ENCODE measurements around the gene TMEM101. TPM values are rescaled to one million over a fixed set of nuclear protein-coding genes. Genes with fewer than 3 reads are reported as not detected.

TMEM101 gene
- total and polyA plus RNA-seq, 2 donors: 23.8 to 28.7 TPM

- Histone ChIP-seq H3K36me3 (ENCODE audit: control insufficient read depth in 2 of 2, insufficient read depth in 2 of 2, low read length in 1 of 2) (peaks cover 4 to 17% of the 10 kb centered on the region in 2 donors), H3K4me3 (ENCODE audit: low read length in 2 of 2) (no peak overlapping the region), H3K27ac (ENCODE audit: low read depth in 1 of 2, low read length in 1 of 2) (no peak overlapping the region), H3K4me1 (ENCODE audit: control insufficient read depth in 2 of 2, insufficient read depth in 2 of 2, low read length in 2 of 2) (peaks cover 8 to 20% of the 10 kb centered on the region in 2 donors), H3K27me3 (ENCODE audit: control insufficient read depth in 2 of 2, insufficient read depth in 1 of 2, low read length in 1 of 2) (peaks cover 2 to 8% of the 10 kb centered on the region in 2 donors), H3K9me3 (ENCODE audit: control insufficient read depth in 2 of 2, insufficient read depth in 1 of 2, low read length in 1 of 2) (no peaks in the 10 kb centered on the region)
- 98% methylated on average over 14 of the region's 14 CpGs for WGBS
- DNase-seq (ENCODE audit: low read depth in 6 of 9, low spot score in 9 of 9): no peak
Measured at GRCh38 chr17:44012874-44013273, 1.9 kb downstream of the TMEM101 start.

- no peak for DNase-seq (ENCODE audit: low read depth in 6 of 9, low spot score in 9 of 9)
- peaks cover 4 to 17% of the 10 kb centered on the region in 2 donors for H3K36me3 ChIP-seq (ENCODE audit: control insufficient read depth in 2 of 2, insufficient read depth in 2 of 2, low read length in 1 of 2)
- H3K27me3 ChIP-seq (ENCODE audit: control insufficient read depth in 2 of 2, insufficient read depth in 1 of 2, low read length in 1 of 2): peaks cover 3 to 13% of the 10 kb centered on the region in 2 donors
- peaks cover 13 to 24% of the 10 kb centered on the region in 2 donors for H3K4me1 ChIP-seq (ENCODE audit: control insufficient read depth in 2 of 2, insufficient read depth in 2 of 2, low read length in 2 of 2)
- H3K4me3 ChIP-seq (ENCODE audit: low read length in 2 of 2): no peak overlapping the region
- WGBS: 100% methylated on average over 3 of the region's 3 CpGs
- no peaks in the 10 kb centered on the region for H3K9me3 ChIP-seq (ENCODE audit: control insufficient read depth in 2 of 2, insufficient read depth in 1 of 2, low read length in 1 of 2)
- no peak overlapping the region for H3K27ac ChIP-seq (ENCODE audit: low read depth in 1 of 2, low read length in 1 of 2)
Measured at GRCh38 chr17:44012391-44012790, 2.4 kb downstream of the TMEM101 start.

GRCh38 chr17:44011876-44012275 lies 2.9 kb downstream of the TMEM101 start:
- H3K27me3 ChIP-seq (ENCODE audit: control insufficient read depth in 2 of 2, insufficient read depth in 1 of 2, low read length in 1 of 2): peaks cover 5 to 18% of the 10 kb centered on the region in 2 donors

GRCh38 chr17:44010966-44011647 lies 3.7 kb downstream of the TMEM101 start:
- 69% methylated on average over 4 of the region's 4 CpGs for WGBS
- H3K27me3 ChIP-seq (ENCODE audit: control insufficient read depth in 2 of 2, insufficient read depth in 1 of 2, low read length in 1 of 2): peaks cover 11 to 26% of the 10 kb centered on the region in 2 donors
- peaks cover 0 to 2% of the 10 kb centered on the region in 2 donors for H3K9me3 ChIP-seq (ENCODE audit: control insufficient read depth in 2 of 2, insufficient read depth in 1 of 2, low read length in 1 of 2)
- H3K27ac ChIP-seq (ENCODE audit: low read depth in 1 of 2, low read length in 1 of 2): no peak overlapping the region
- peaks cover 4 to 17% of the 10 kb centered on the region in 2 donors for H3K36me3 ChIP-seq (ENCODE audit: control insufficient read depth in 2 of 2, insufficient read depth in 2 of 2, low read length in 1 of 2)
- DNase-seq (ENCODE audit: low read depth in 6 of 9, low spot score in 9 of 9): no peak
- H3K4me3 ChIP-seq (ENCODE audit: low read length in 2 of 2): no peak overlapping the region
- H3K4me1 ChIP-seq (ENCODE audit: control insufficient read depth in 2 of 2, insufficient read depth in 2 of 2, low read length in 2 of 2): peaks cover 22 to 36% of the 10 kb centered on the region in 2 donors

More at GRCh38 chr17:44011876-44012275, 2.9 kb downstream of the TMEM101 start:
- no peak for DNase-seq (ENCODE audit: low read depth in 6 of 9, low spot score in 9 of 9)
- Histone ChIP-seq H3K27ac (ENCODE audit: low read depth in 1 of 2, low read length in 1 of 2) (no peak overlapping the region), H3K36me3 (ENCODE audit: control insufficient read depth in 2 of 2, insufficient read depth in 2 of 2, low read length in 1 of 2) (peaks cover 4 to 17% of the 10 kb centered on the region in 2 donors), H3K4me1 (ENCODE audit: control insufficient read depth in 2 of 2, insufficient read depth in 2 of 2, low read length in 2 of 2) (peaks cover 16 to 30% of the 10 kb centered on the region in 2 donors), H3K9me3 (ENCODE audit: control insufficient read depth in 2 of 2, insufficient read depth in 1 of 2, low read length in 1 of 2) (no peaks in the 10 kb centered on the region), H3K4me3 (ENCODE audit: low read length in 2 of 2) (no peak overlapping the region)
- WGBS: 97% methylated on average over 9 of the region's 9 CpGs

- no peak overlapping the region for H3K4me3 ChIP-seq (ENCODE audit: low read length in 2 of 2)
- DNase-seq (ENCODE audit: low read depth in 6 of 9, low spot score in 9 of 9): no peak
- H3K9me3 ChIP-seq (ENCODE audit: control insufficient read depth in 2 of 2, insufficient read depth in 1 of 2, low read length in 1 of 2): peaks cover 0 to 5% of the 10 kb centered on the region in 2 donors
- H3K27me3 ChIP-seq (ENCODE audit: control insufficient read depth in 2 of 2, insufficient read depth in 1 of 2, low read length in 1 of 2): peaks cover 37 to 53% of the 10 kb centered on the region in 2 donors
- WGBS: 77% methylated on average over 6 of the region's 6 CpGs
- H3K4me1 ChIP-seq (ENCODE audit: control insufficient read depth in 2 of 2, insufficient read depth in 2 of 2, low read length in 2 of 2): peaks cover 18 to 39% of the 10 kb centered on the region in 2 donors
- H3K27ac ChIP-seq (ENCODE audit: low read depth in 1 of 2, low read length in 1 of 2): no peak overlapping the region
- peaks cover 4 to 17% of the 10 kb centered on the region in 2 donors for H3K36me3 ChIP-seq (ENCODE audit: control insufficient read depth in 2 of 2, insufficient read depth in 2 of 2, low read length in 1 of 2)
Measured at GRCh38 chr17:44008205-44008909, 6.4 kb downstream of the TMEM101 start.

GRCh38 chr17:44007346-44008204 lies 7.2 kb downstream of the TMEM101 start:
- WGBS: 7% methylated on average over 37 of the region's 37 CpGs
- H3K27ac ChIP-seq (ENCODE audit: low read depth in 1 of 2, low read length in 1 of 2): no peak overlapping the region

GRCh38 chr17:44006598-44007345 lies 8.0 kb downstream of the TMEM101 start:
- Histone ChIP-seq H3K9me3 (ENCODE audit: control insufficient read depth in 2 of 2, insufficient read depth in 1 of 2, low read length in 1 of 2) (peaks cover 0 to 5% of the 10 kb centered on the region in 2 donors), H3K4me3 (ENCODE audit: low read length in 2 of 2) (peak overlapping the region; percentile 38 to 45), H3K4me1 (ENCODE audit: control insufficient read depth in 2 of 2, insufficient read depth in 2 of 2, low read length in 2 of 2) (peaks cover 18 to 39% of the 10 kb centered on the region in 2 donors), H3K27me3 (ENCODE audit: control insufficient read depth in 2 of 2, insufficient read depth in 1 of 2, low read length in 1 of 2) (peaks cover 50 to 69% of the 10 kb centered on the region in 2 donors), H3K36me3 (ENCODE audit: control insufficient read depth in 2 of 2, insufficient read depth in 2 of 2, low read length in 1 of 2) (peaks cover 4 to 13% of the 10 kb centered on the region in 2 donors), H3K27ac (ENCODE audit: low read depth in 1 of 2, low read length in 1 of 2) (peak overlapping the region in 1 of 2 donors; percentile 43)
- DNase-seq (ENCODE audit: low read depth in 6 of 9, low spot score in 9 of 9): peak; percentile 62 to 92 (median 84)
- WGBS: under 1% methylated on average over 40 of the region's 40 CpGs

More at GRCh38 chr17:44007346-44008204, 7.2 kb downstream of the TMEM101 start:
- Histone ChIP-seq H3K4me3 (ENCODE audit: low read length in 2 of 2) (peak overlapping the region; percentile 38 to 45), H3K27me3 (ENCODE audit: control insufficient read depth in 2 of 2, insufficient read depth in 1 of 2, low read length in 1 of 2) (peaks cover 43 to 61% of the 10 kb centered on the region in 2 donors), H3K36me3 (ENCODE audit: control insufficient read depth in 2 of 2, insufficient read depth in 2 of 2, low read length in 1 of 2) (peaks cover 4 to 17% of the 10 kb centered on the region in 2 donors), H3K9me3 (ENCODE audit: control insufficient read depth in 2 of 2, insufficient read depth in 1 of 2, low read length in 1 of 2) (peaks cover 0 to 5% of the 10 kb centered on the region in 2 donors), H3K4me1 (ENCODE audit: control insufficient read depth in 2 of 2, insufficient read depth in 2 of 2, low read length in 2 of 2) (peaks cover 18 to 39% of the 10 kb centered on the region in 2 donors)
- no peak for DNase-seq (ENCODE audit: low read depth in 6 of 9, low spot score in 9 of 9)

- H3K4me3 ChIP-seq (ENCODE audit: low read length in 2 of 2): peak overlapping the region; percentile 27 to 45
- H3K27ac ChIP-seq (ENCODE audit: low read depth in 1 of 2, low read length in 1 of 2): peak overlapping the region in 1 of 2 donors; percentile 43
- peaks cover 1 to 9% of the 10 kb centered on the region in 2 donors for H3K36me3 ChIP-seq (ENCODE audit: control insufficient read depth in 2 of 2, insufficient read depth in 2 of 2, low read length in 1 of 2)
- H3K27me3 ChIP-seq (ENCODE audit: control insufficient read depth in 2 of 2, insufficient read depth in 1 of 2, low read length in 1 of 2): peaks cover 50 to 75% of the 10 kb centered on the region in 2 donors
- DNase-seq (ENCODE audit: low read depth in 6 of 9, low spot score in 9 of 9): no peak
- WGBS: 3% methylated on average over 21 of the region's 21 CpGs
- H3K9me3 ChIP-seq (ENCODE audit: control insufficient read depth in 2 of 2, insufficient read depth in 1 of 2, low read length in 1 of 2): peaks cover 0 to 5% of the 10 kb centered on the region in 2 donors
- peaks cover 18 to 39% of the 10 kb centered on the region in 2 donors for H3K4me1 ChIP-seq (ENCODE audit: control insufficient read depth in 2 of 2, insufficient read depth in 2 of 2, low read length in 2 of 2)
Measured at GRCh38 chr17:44006272-44006597, 8.5 kb downstream of the TMEM101 start.
